Measurements from ENCODE around the gene FAM32A.
"Not testable (repeated sequence)": the region's sequence is repeated elsewhere in the genome, so short reads cannot be mapped to it uniquely, and the experiment has no call there.

GRCh38 chr19:16178866-16179265 is 6.3 kb upstream of the FAM32A start:
- TF ChIP-seq YY1 (IDR thresholded peaks at IDR 0.05; ENCODE audit: insufficient read depth, insufficient read length); ZNF274 (IDR thresholded peaks at IDR 0.05; ENCODE audit: low read depth, low read length); SUZ12 (IDR thresholded peaks at IDR 0.05; ENCODE audit: extremely low read depth, insufficient read depth, insufficient read length): not testable (repeated sequence)
